Measurements from ENCODE around the gene PDE4D. TPM values are rescaled to one million over a fixed set of nuclear protein-coding genes. Genes with fewer than 3 reads are reported as not detected.

Gene PDE4D
- total and polyA plus RNA-seq, 2 donors (not counting 3 experiments of a cell fraction or from before 2014, with no cell fraction given) = 34.5 to 51.2 TPM

- H3K27me3 ChIP-seq (ENCODE audit: control insufficient read depth in 2 of 2, insufficient read depth in 2 of 2, low read length in 2 of 2) = no peaks in the 10 kb centered on the region
- DNase-seq (ENCODE audit: low read depth, low spot score) (no peak), FAIRE-seq (no peak)
- POLR2A ChIA-PET = no interaction called here
- dilution Hi-C loops (cut with MboI; ENCODE audit: extremely low pct_ligation_motif_present, low sequenced_read_pairs) = no loop called here
- CTCF ChIA-PET = interaction anchor here (1.0 to 1.7 kb wide), 2 partner anchors 18 to 90 kb away, joined by 3 to 4 read pairs; no protein-coding TSS in a partner anchor
- no peak overlapping the region for H3K9ac ChIP-seq (replicated peaks; ENCODE audit: extremely low read depth, insufficient read depth, low read length)
- TF ChIP-seq JUN (IDR thresholded peaks at IDR 0.05; ENCODE audit: borderline replicate concordance, insufficient read depth, insufficient read length, low read depth) = no peak
- TF ChIP-seq POLR2AphosphoS5 (IDR thresholded peaks at IDR 0.05; ENCODE audit: insufficient read depth, low read depth, low read length) = no peak
- TF ChIP-seq FOS (IDR thresholded peaks at IDR 0.05; ENCODE audit: borderline replicate concordance, insufficient read depth, low read length) = no peak
- no peak for TF ChIP-seq EZH2 (IDR thresholded peaks at IDR 0.05; ENCODE audit: borderline replicate concordance, low read depth, low read length, severe bottlenecking)
- TF ChIP-seq, protein P1, sequence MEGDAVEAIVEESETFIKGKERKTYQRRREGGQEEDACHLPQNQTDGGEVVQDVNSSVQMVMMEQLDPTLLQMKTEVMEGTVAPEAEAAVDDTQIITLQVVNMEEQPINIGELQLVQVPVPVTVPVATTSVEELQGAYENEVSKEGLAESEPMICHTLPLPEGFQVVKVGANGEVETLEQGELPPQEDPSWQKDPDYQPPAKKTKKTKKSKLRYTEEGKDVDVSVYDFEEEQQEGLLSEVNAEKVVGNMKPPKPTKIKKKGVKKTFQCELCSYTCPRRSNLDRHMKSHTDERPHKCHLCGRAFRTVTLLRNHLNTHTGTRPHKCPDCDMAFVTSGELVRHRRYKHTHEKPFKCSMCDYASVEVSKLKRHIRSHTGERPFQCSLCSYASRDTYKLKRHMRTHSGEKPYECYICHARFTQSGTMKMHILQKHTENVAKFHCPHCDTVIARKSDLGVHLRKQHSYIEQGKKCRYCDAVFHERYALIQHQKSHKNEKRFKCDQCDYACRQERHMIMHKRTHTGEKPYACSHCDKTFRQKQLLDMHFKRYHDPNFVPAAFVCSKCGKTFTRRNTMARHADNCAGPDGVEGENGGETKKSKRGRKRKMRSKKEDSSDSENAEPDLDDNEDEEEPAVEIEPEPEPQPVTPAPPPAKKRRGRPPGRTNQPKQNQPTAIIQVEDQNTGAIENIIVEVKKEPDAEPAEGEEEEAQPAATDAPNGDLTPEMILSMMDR (IDR thresholded peaks at IDR 0.05; ENCODE audit: extremely low read depth in 1 of 2, insufficient read depth in 1 of 2, low read depth in 1 of 2, low read length in 2 of 2) = no peak
- no peak for TF ChIP-seq POLR2A (IDR thresholded peaks at IDR 0.05; ENCODE audit: low read depth, low read length)
- TF ChIP-seq GATA2 (IDR thresholded peaks at IDR 0.05; ENCODE audit: insufficient read depth, insufficient read length, low read depth, low read length) = no peak
- TF ChIP-seq, protein P2, sequence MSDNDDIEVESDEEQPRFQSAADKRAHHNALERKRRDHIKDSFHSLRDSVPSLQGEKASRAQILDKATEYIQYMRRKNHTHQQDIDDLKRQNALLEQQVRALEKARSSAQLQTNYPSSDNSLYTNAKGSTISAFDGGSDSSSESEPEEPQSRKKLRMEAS (IDR thresholded peaks at IDR 0.05; ENCODE audit: insufficient read depth, insufficient read length) = no peak
- no peak for TF ChIP-seq MYC (IDR thresholded peaks at IDR 0.05; ENCODE audit: low read depth, low read length)
- H2AFZ ChIP-seq (ENCODE audit: low read depth, low read length) = no peak overlapping the region
- intact Hi-C loops (cut with micrococcal nuclease) = no loop called here
- no peak overlapping the region for H3K27ac ChIP-seq (ENCODE audit: insufficient read depth, low read depth, low read length)
- H3K36me3 ChIP-seq (ENCODE audit: control insufficient read depth in 2 of 2, extremely low read depth in 1 of 2, insufficient read depth in 2 of 2, low read length in 2 of 2) = no peaks in the 10 kb centered on the region
- peaks cover 24% of the 10 kb centered on the region for H3K4me1 ChIP-seq (ENCODE audit: control insufficient read depth, extremely low read depth, insufficient read depth, low read length)
- no peaks in the 10 kb centered on the region for H3K9me3 ChIP-seq (replicated peaks; ENCODE audit: control insufficient read depth, insufficient read depth, low read length)
- H4K20me1 ChIP-seq (replicated peaks; ENCODE audit: control insufficient read depth, extremely low read depth, insufficient read depth, low read length) = no peaks in the 10 kb centered on the region
- H3K9me1 ChIP-seq (replicated peaks; ENCODE audit: control insufficient read depth, extremely low read depth, insufficient read depth, low read length) = no peaks in the 10 kb centered on the region
- H3K4me2 ChIP-seq (ENCODE audit: insufficient read depth, low read length) = no peak overlapping the region
- H3K79me2 ChIP-seq (ENCODE audit: control insufficient read depth, insufficient read depth, low read length) = no peaks in the 10 kb centered on the region
- no TSS peak for BruUV-seq (replicated peaks)
- H3K4me3 ChIP-seq (replicated peaks in 1 of 3; ENCODE audit: insufficient read depth in 1 of 3, low read depth in 1 of 3, low read length in 3 of 3) = no peak overlapping the region
Observed at GRCh38 chr5:59600998-59601397, 292.5 kb downstream of the PDE4D start.

All from endothelial cell of umbilical vein (primary cell).